Activated T-helper 1 cell treated with anti-CD3 and anti-CD28 coated beads, Interleukin-2, amount 50 U/mL, for 16 hours (primary cell): ENCODE results near the gene RFX1.
"Not testable (repeated sequence)": the region's sequence is repeated elsewhere in the genome, so short reads cannot be mapped to it uniquely, and the experiment has no call there.

Source experiments
- DNase-seq, 2 donors: peaks; one replicate each; pipeline ENCODE4 v3.0.0-alpha.2; 2020; ENCODE audit warnings: low read depth in 1 of 2, low spot score in 1 of 2

RFX1 gene

GRCh38 chr19:13937479-13938300, 68.4 kb downstream of the RFX1 start:
- DNase-seq: no peak

GRCh38 chr19:13935765-13936510, 70.2 kb downstream of the RFX1 start:
- DNase-seq: no peak

GRCh38 chr19:13934785-13935109, 71.4 kb downstream of the RFX1 start:
- no peak for DNase-seq

GRCh38 chr19:13932911-13933393, 73.2 kb downstream of the RFX1 start:
- DNase-seq: no peak

GRCh38 chr19:13932149-13932637, 73.9 kb downstream of the RFX1 start:
- DNase-seq: no peak

- DNase-seq: no peak
Observed at GRCh38 chr19:13931391-13932148, 74.5 kb downstream of the RFX1 start.

GRCh38 chr19:13930402-13930801, 75.7 kb downstream of the RFX1 start:
- no peak for DNase-seq

- DNase-seq: no peak
Observed at GRCh38 chr19:13929956-13930355, 76.2 kb downstream of the RFX1 start.

- DNase-seq: no peak
Observed at GRCh38 chr19:13929340-13929739, 76.8 kb downstream of the RFX1 start.

GRCh38 chr19:13926715-13927114, 79.4 kb downstream of the RFX1 start:
- DNase-seq: no peak

- DNase-seq: no peak
Observed at GRCh38 chr19:13926010-13926409, 80.1 kb downstream of the RFX1 start.

GRCh38 chr19:13923194-13923987, 82.7 kb downstream of the RFX1 start:
- DNase-seq: no peak

GRCh38 chr19:13922118-13922517, 84.0 kb downstream of the RFX1 start:
- not testable (repeated sequence) for DNase-seq

GRCh38 chr19:13920940-13921747, 85.0 kb downstream of the RFX1 start:
- no peak for DNase-seq

GRCh38 chr19:13920524-13920923, 85.6 kb downstream of the RFX1 start:
- DNase-seq: no peak

GRCh38 chr19:13918726-13919411, 87.3 kb downstream of the RFX1 start:
- DNase-seq: no peak

GRCh38 chr19:13917888-13918406, 88.2 kb downstream of the RFX1 start:
- DNase-seq: no peak

- DNase-seq: no peak
Observed at GRCh38 chr19:13914777-13915176, 91.3 kb downstream of the RFX1 start.

GRCh38 chr19:13913352-13913751, 92.8 kb downstream of the RFX1 start:
- DNase-seq: no peak
